Activated naive CD8-positive, alpha-beta T cell treated with anti-CD3 and anti-CD28 coated beads, Interleukin-2, amount 10 ng/mL, durations not matched to agents 7 days and 5 days (primary cell): Measurements from ENCODE around the gene HACD4. TPM values are rescaled to one million over a fixed set of nuclear protein-coding genes. Genes with fewer than 3 reads are reported as not detected.
A peak's percentile ranks its signal among the peaks of the same experiment; 100 is the strongest.

Experiments used
- ATAC-seq: fragments of 150-1000 bp; cut with Tn5 transposase; one replicate; pipeline ENCODE4 v1.10.0; 2021; ENCODE audit warnings: low read depth, moderate library complexity
- POLR2A ChIA-PET: fragments of 350-600 bp; sonication (Branson Sonifier 250); formaldehyde crosslinking; loops from one replicate; lab custom pipeline; 2021; ENCODE audit warnings: antibody characterized with exemption; lab: Charles Lee
- DNase-seq: peaks from one replicate; pipeline ENCODE4 v3.0.0; 2021
- H3K27ac Mint-ChIP-seq: one replicate; pipeline ENCODE4 v1.8.0; 2022; ENCODE audit warnings: mild to moderate bottlenecking, mixed read lengths
- H3K27me3 Mint-ChIP-seq: one replicate; pipeline ENCODE4 v1.8.0; 2022; ENCODE audit warnings: mild to moderate bottlenecking, moderate library complexity, mixed read lengths
- H3K36me3 Mint-ChIP-seq: one replicate; pipeline ENCODE4 v1.8.0; 2021; ENCODE audit warnings: mild to moderate bottlenecking, mixed read lengths
- H3K4me1 Mint-ChIP-seq: one replicate; pipeline ENCODE4 v1.8.0; 2021; ENCODE audit warnings: mixed read lengths
- H3K4me3 Mint-ChIP-seq: one replicate; pipeline ENCODE4 v1.8.0; 2022; ENCODE audit warnings: mild to moderate bottlenecking, moderate library complexity, mixed read lengths
- H3K9me3 Mint-ChIP-seq: one replicate; pipeline ENCODE4 v1.8.0; 2021; ENCODE audit warnings: mixed read lengths
- total RNA-seq, 2 experiments: library from RNA; stranded (reverse); gene quantifications; one replicate each; pipeline ENCODE4 v1.2.3, GENCODE V29; 2021

Gene HACD4, protein sequence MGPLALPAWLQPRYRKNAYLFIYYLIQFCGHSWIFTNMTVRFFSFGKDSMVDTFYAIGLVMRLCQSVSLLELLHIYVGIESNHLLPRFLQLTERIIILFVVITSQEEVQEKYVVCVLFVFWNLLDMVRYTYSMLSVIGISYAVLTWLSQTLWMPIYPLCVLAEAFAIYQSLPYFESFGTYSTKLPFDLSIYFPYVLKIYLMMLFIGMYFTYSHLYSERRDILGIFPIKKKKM
- 10 to 100 TPM; 16.6 to 17.5 TPM for total RNA-seq

DNA sequence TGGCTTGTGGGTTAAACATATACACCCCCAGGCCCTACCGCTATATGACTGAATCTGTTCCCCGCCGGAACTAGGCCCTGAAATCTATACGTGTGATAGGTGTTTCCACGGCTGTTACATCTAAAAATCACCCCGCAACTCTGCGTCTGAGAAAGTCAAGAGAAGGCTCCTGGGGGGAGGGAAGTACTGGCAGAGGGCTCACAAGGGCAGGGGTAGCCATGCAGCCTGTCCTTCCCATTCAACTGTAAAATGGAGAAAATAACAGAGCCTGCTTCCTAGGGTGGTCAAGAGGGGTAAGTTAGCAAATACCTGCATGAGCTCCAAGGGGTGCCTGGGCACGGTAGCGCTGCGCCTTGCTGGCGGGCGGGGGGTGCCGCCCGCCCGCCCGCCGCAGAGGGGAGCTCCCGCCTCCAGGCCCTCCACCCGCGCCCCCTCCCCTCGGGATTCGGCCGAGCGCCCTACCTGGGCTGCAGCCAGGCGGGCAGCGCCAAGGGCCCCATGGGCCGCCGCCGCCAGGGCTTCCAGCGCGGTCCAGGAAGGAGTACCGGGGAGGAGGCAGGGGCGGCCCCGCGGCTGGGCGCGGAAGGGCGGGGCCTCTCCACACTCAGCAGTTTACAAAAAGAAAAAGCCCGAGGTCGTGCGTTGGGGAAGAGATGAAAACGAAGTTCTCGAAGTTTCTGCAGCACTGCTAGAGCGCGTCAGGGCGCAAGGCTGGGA is at the start of gene HACD4:
Gene HACD4, minus strand, starts transcription at position 550 of the 717 bp plus-strand sequence. Its CDS starts 50 bp downstream, at position 500.
- peak; percentile 83 for DNase-seq
- Mint-ChIP-seq H3K27me3 (no peaks in the 10 kb centered on the region), H3K27ac (peak within 1 kb of the TSS; percentile 69), H3K9me3 (no peaks in the 10 kb centered on the region), H3K36me3 (peaks cover 32% of the 10 kb centered on the region), H3K4me1 (peaks cover 13% of the 10 kb centered on the region), H3K4me3 (peak within 1 kb of the TSS; percentile 68)
- POLR2A ChIA-PET = interaction anchor here (0.5 to 2.1 kb wide), 13 partner anchors 8 to 1759 kb away, joined by 3 to 9 read pairs (median 4); partner anchors contain the start of gene MLLT3
- peak; percentile 89 for ATAC-seq

- Mint-ChIP-seq H3K27ac (peak overlapping the region; percentile 78), H3K4me1 (peaks cover 34% of the 10 kb centered on the region), H3K9me3 (peaks cover 3% of the 10 kb centered on the region), H3K36me3 (peaks cover 9% of the 10 kb centered on the region), H3K4me3 (peak overlapping the region; percentile 41), H3K27me3 (no peaks in the 10 kb centered on the region)
- peak; percentile 55 for ATAC-seq
- DNase-seq = no peak
- POLR2A ChIA-PET = interaction anchor here (0.7 to 3.2 kb wide), 3 partner anchors 11 to 19 kb away, joined by 3 to 11 read pairs (median 5); no protein-coding TSS in a partner anchor
Measured at GRCh38 chr9:21080793-21081192, 49.4 kb upstream of the HACD4 start.

- Mint-ChIP-seq H3K9me3 (peaks cover 1% of the 10 kb centered on the region), H3K27ac (peak overlapping the region; percentile 50), H3K27me3 (peaks cover 4% of the 10 kb centered on the region), H3K36me3 (peaks cover 3% of the 10 kb centered on the region), H3K4me3 (no peak overlapping the region), H3K4me1 (peaks cover 33% of the 10 kb centered on the region)
- DNase-seq (no peak), ATAC-seq (peak; percentile 58)
- POLR2A ChIA-PET = interaction anchor here (0.6 to 1.4 kb wide), 2 partner anchors 18 to 48 kb away, joined by 3 to 4 read pairs; partner anchors contain the start of gene HACD4
Measured at GRCh38 chr9:21078702-21079101, 47.3 kb upstream of the HACD4 start.

GRCh38 chr9:21077781-21078180 is 46.3 kb upstream of the HACD4 start, which contains the start of gene IFNB1:
IFNB1 (minus strand) TSS chr9:21077942; CDS start chr9:21077869, 73 bp downstream.
- Mint-ChIP-seq H3K36me3 (peaks cover 4% of the 10 kb centered on the region), H3K4me3 (no peak within 1 kb of the TSS), H3K4me1 (peaks cover 33% of the 10 kb centered on the region), H3K9me3 (peaks cover 1% of the 10 kb centered on the region), H3K27ac (peak within 1 kb of the TSS; percentile 50), H3K27me3 (peaks cover 5% of the 10 kb centered on the region)
- POLR2A ChIA-PET = no interaction called here
- no peak for ATAC-seq
- no peak for DNase-seq

DNA sequence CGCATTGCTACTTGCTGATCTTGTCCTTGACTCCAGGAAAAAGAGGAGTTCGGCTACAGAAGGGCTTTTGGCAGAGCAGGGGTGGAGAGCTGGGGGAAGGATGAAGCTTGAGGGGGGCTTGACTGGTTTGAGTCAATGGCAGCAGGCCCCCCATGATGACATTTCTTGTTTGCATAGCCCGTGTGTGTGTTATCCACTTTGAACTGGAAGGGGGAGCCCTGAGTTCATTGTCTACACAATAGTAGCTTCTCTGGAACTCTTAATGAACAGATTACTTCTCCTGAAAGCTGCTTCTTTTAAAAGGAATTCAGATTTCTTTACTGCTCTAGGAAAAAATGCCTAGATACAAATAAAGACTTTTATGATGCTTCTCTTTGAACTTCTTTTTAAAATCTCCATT is 44.0 kb upstream of the HACD4 start:
- DNase-seq (no peak), ATAC-seq (no peak)
- Mint-ChIP-seq H3K27ac (no peak overlapping the region), H3K36me3 (peaks cover 1% of the 10 kb centered on the region), H3K4me3 (no peak overlapping the region), H3K27me3 (peaks cover 7% of the 10 kb centered on the region), H3K9me3 (peaks cover 1% of the 10 kb centered on the region), H3K4me1 (peaks cover 13% of the 10 kb centered on the region)
- POLR2A ChIA-PET = no interaction called here

GRCh38 chr9:21070906-21071305 is 39.5 kb upstream of the HACD4 start:
- DNase-seq (no peak), ATAC-seq (no peak)
- H3K4me1 Mint-ChIP-seq = peaks cover 5% of the 10 kb centered on the region
- peaks cover 4% of the 10 kb centered on the region for H3K36me3 Mint-ChIP-seq
- H3K4me3 Mint-ChIP-seq = no peak overlapping the region
- no peak overlapping the region for H3K27ac Mint-ChIP-seq
- POLR2A ChIA-PET = no interaction called here
- H3K9me3 Mint-ChIP-seq = peaks cover 1% of the 10 kb centered on the region
- H3K27me3 Mint-ChIP-seq = peaks cover 7% of the 10 kb centered on the region

GRCh38 chr9:21070171-21070571 is 38.7 kb upstream of the HACD4 start:
- ATAC-seq (no peak), DNase-seq (no peak)
- H3K4me3 Mint-ChIP-seq = no peak overlapping the region
- H3K4me1 Mint-ChIP-seq = peaks cover 6% of the 10 kb centered on the region
- peaks cover 1% of the 10 kb centered on the region for H3K9me3 Mint-ChIP-seq
- peaks cover 4% of the 10 kb centered on the region for H3K36me3 Mint-ChIP-seq
- POLR2A ChIA-PET = interaction anchor here (0.8 kb wide), 1 partner anchor 11 kb away, joined by 5 read pairs; no protein-coding TSS in a partner anchor
- H3K27me3 Mint-ChIP-seq = peaks cover 7% of the 10 kb centered on the region
- H3K27ac Mint-ChIP-seq = no peak overlapping the region

- Mint-ChIP-seq H3K36me3 (peaks cover 15% of the 10 kb centered on the region), H3K27me3 (no peaks in the 10 kb centered on the region), H3K9me3 (peaks cover 10% of the 10 kb centered on the region), H3K27ac (peak overlapping the region; percentile 77), H3K4me1 (peaks cover 27% of the 10 kb centered on the region), H3K4me3 (peak overlapping the region; percentile 47)
- peak; percentile 89 for ATAC-seq
- POLR2A ChIA-PET = interaction anchor here (0.6 to 1.4 kb wide), 3 partner anchors 20 to 36 kb away, joined by 3 to 6 read pairs (median 3); partner anchors contain the start of gene HACD4
- no peak for DNase-seq
Measured at GRCh38 chr9:21060919-21061561, 29.6 kb upstream of the HACD4 start.

DNA sequence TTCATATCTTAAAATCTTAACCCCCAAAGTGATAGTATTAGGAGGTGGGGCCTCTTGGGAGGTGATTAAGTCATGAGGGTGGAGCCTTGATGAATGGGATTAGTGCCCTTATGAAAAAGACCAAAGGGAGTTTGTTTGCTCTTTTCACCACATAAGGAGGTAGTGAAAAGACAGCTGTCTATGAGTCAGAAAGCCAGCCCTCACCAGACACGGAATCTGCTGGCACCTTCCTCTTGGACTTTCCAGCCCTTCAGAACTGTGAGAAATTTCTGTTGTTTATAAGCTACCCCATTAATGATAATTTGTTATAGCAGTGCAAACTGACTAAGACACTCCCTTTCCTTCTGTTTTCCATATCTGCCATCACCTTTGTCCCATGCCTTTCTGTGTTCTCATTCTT is 25.5 kb upstream of the HACD4 start:
- Mint-ChIP-seq H3K9me3 (peaks cover 12% of the 10 kb centered on the region), H3K4me1 (peaks cover 25% of the 10 kb centered on the region), H3K36me3 (peaks cover 18% of the 10 kb centered on the region), H3K27me3 (no peaks in the 10 kb centered on the region), H3K4me3 (no peak overlapping the region), H3K27ac (no peak overlapping the region)
- DNase-seq = no peak
- POLR2A ChIA-PET = no interaction called here
- no peak for ATAC-seq

GRCh38 chr9:21053851-21054250 is 22.4 kb upstream of the HACD4 start:
- Mint-ChIP-seq H3K4me1 (peaks cover 5% of the 10 kb centered on the region), H3K27me3 (no peaks in the 10 kb centered on the region), H3K9me3 (peaks cover 7% of the 10 kb centered on the region), H3K27ac (no peak overlapping the region), H3K4me3 (no peak overlapping the region), H3K36me3 (peaks cover 11% of the 10 kb centered on the region)
- ATAC-seq = no peak
- DNase-seq = no peak
- POLR2A ChIA-PET = interaction anchor here (0.7 kb wide), 1 partner anchor 432 kb away, joined by 4 read pairs; no protein-coding TSS in a partner anchor

DNA sequence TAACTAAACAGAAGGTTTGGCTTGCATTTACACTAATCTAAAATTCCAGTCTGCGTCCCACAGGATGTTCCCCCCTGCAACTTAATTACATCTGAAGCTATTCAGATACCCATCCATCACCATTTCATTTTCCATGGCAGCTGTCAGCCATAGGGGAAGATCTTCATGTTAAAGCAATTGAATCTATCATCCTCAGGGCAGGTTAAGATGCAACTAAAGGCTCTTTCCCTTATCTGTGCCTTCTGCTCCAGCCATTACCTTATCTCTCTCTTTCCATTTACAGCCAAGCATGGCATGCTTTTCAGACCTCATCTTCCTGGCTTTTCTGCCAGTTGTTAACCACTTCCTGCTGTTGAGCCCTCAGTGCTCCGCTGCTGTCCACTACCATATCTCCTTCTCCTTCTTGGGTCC is 15.8 kb upstream of the HACD4 start:
- no peak for ATAC-seq
- POLR2A ChIA-PET = interaction anchor here (1.9 kb wide), 1 partner anchor 16 kb away, joined by 4 read pairs; the partner anchor contains the start of gene HACD4
- Mint-ChIP-seq H3K4me3 (no peak overlapping the region), H3K4me1 (peaks cover 11% of the 10 kb centered on the region), H3K27ac (no peak overlapping the region), H3K36me3 (peaks cover 5% of the 10 kb centered on the region), H3K9me3 (no peaks in the 10 kb centered on the region), H3K27me3 (peaks cover 5% of the 10 kb centered on the region)
- DNase-seq = no peak

DNA sequence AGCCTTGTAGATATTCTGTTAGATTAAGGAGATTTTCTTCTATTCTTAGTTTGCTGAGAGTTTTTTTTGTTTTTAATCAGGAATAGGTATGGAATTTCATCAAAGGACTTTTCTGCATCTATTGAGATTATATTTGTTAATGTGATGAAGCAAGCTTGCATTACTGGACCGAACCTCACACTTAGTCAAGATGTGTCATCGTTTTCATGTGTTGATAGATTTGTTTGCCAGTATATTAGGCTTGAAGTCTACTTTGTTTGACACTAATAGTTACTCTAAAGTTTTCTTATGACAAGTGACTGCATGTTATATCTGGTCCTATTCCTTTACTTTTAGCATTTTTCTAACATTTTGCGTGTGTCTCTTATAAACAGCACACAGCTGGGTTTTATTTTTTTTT is 12.4 kb upstream of the HACD4 start:
- peaks cover 6% of the 10 kb centered on the region for H3K9me3 Mint-ChIP-seq
- DNase-seq (no peak), ATAC-seq (no peak)
- POLR2A ChIA-PET = no interaction called here
- peaks cover 5% of the 10 kb centered on the region for H3K27me3 Mint-ChIP-seq
- H3K4me1 Mint-ChIP-seq = peaks cover 17% of the 10 kb centered on the region
- H3K36me3 Mint-ChIP-seq = peaks cover 10% of the 10 kb centered on the region
- no peak overlapping the region for H3K27ac Mint-ChIP-seq
- no peak overlapping the region for H3K4me3 Mint-ChIP-seq

DNA sequence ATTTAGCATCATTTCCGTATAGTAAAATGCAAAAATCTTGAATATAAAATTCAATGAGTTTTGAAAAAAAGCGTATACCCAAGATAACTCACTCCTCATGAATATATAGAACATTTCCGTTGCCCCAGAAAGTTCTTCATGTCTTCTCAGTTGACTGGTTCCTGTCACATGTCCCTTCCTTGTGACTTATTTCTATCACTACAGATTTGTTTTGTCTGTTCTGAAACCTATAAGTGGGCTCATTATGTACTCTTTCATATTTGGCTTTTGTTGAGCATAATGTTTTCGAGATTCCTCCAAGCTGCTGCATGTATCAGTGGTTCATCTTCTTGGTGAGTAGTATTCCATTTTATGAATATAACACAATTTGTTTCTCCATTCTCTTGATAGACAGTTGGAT is 11.0 kb upstream of the HACD4 start:
- POLR2A ChIA-PET = no interaction called here
- H3K27ac Mint-ChIP-seq = no peak overlapping the region
- H3K36me3 Mint-ChIP-seq = peaks cover 10% of the 10 kb centered on the region
- no peak overlapping the region for H3K4me3 Mint-ChIP-seq
- peaks cover 10% of the 10 kb centered on the region for H3K4me1 Mint-ChIP-seq
- ATAC-seq (no peak), DNase-seq (no peak)
- peaks cover 2% of the 10 kb centered on the region for H3K27me3 Mint-ChIP-seq
- H3K9me3 Mint-ChIP-seq = peaks cover 6% of the 10 kb centered on the region
